H9 (cell line): Measurements from ENCODE around the gene PPL. TPM values are rescaled to one million over a fixed set of nuclear protein-coding genes. Genes with fewer than 3 reads are reported as not detected.

Source experiments
- DNase-seq: peaks from one replicate; pipeline ENCODE4 v3.0.0-alpha.2; 2017
- H2AFZ ChIP-seq: one replicate; pipeline ENCODE4 v1.6.1; 2013; ENCODE audit warnings: mild to moderate bottlenecking, low read length, control low read depth, moderate library complexity
- H2AK5ac ChIP-seq: 2 replicates; pipeline ENCODE4 v1.6.1; 2013; ENCODE audit warnings: low read length, control low read depth, mixed read lengths; ENCODE audit not compliant: insufficient read length
- H2BK120ac ChIP-seq: one replicate; pipeline ENCODE4 v1.6.1; 2013; ENCODE audit warnings: low read depth, mild to moderate bottlenecking, low read length, control low read depth, inconsistent platforms; ENCODE audit not compliant: poor library complexity, severe bottlenecking
- H2BK12ac ChIP-seq: 2 replicates; pipeline ENCODE4 v1.6.1; 2013; ENCODE audit warnings: low read length, control low read depth, mixed read lengths, low read depth; ENCODE audit not compliant: insufficient read length
- H2BK15ac ChIP-seq: 2 replicates; pipeline ENCODE4 v1.6.1; 2013; ENCODE audit warnings: low read depth, low read length, control low read depth
- H2BK20ac ChIP-seq: one replicate; pipeline ENCODE4 v1.6.1; 2013; ENCODE audit warnings: low read depth, mild to moderate bottlenecking, low read length, control low read depth, inconsistent platforms; ENCODE audit not compliant: poor library complexity, severe bottlenecking
- H2BK5ac ChIP-seq: 2 replicates; pipeline ENCODE4 v1.6.1; 2013; ENCODE audit warnings: low read length, control low read depth, mixed read lengths; ENCODE audit not compliant: insufficient read length
- H3K14ac ChIP-seq: 2 replicates; pipeline ENCODE4 v1.6.1; 2013; ENCODE audit warnings: low read length, control low read depth; ENCODE audit not compliant: insufficient read depth
- H3K18ac ChIP-seq: 2 replicates; pipeline ENCODE4 v1.6.1; 2013; ENCODE audit warnings: low read depth, mild to moderate bottlenecking, mixed read lengths, low read length, control low read depth; ENCODE audit not compliant: insufficient read length
- H3K23ac ChIP-seq: 2 replicates; pipeline ENCODE4 v1.6.1; 2013; ENCODE audit warnings: low read length, control low read depth, mixed read lengths, low read depth; ENCODE audit not compliant: insufficient read length
- H3K23me2 ChIP-seq: 2 replicates; pipeline ENCODE4 v1.6.1; 2013; ENCODE audit warnings: low read depth, mild to moderate bottlenecking, mixed read lengths, low read length, control low read depth; ENCODE audit not compliant: insufficient read length, poor library complexity, severe bottlenecking
- H3K27ac ChIP-seq: 2 replicates; pipeline ENCODE4 v1.5.1; 2013; ENCODE audit warnings: low read length, control low read depth, mixed read lengths, low read depth; ENCODE audit not compliant: insufficient read length
- H3K27me3 ChIP-seq: 2 replicates; pipeline ENCODE4 v1.6.1; 2013; ENCODE audit warnings: low read length, control low read depth, inconsistent platforms; ENCODE audit not compliant: insufficient read depth
- H3K4ac ChIP-seq: 2 replicates; pipeline ENCODE4 v1.6.1; 2013; ENCODE audit warnings: low read depth, mild to moderate bottlenecking, control low read depth, inconsistent platforms, low read length, moderate library complexity
- H3K4me1 ChIP-seq: 2 replicates; pipeline ENCODE4 v1.6.1; 2013; ENCODE audit warnings: low read length, control low read depth, inconsistent platforms; ENCODE audit not compliant: insufficient read depth
- H3K4me2 ChIP-seq: 2 replicates; pipeline ENCODE4 v1.6.1; 2013; ENCODE audit warnings: low read length, control low read depth, mixed read lengths; ENCODE audit not compliant: insufficient read length, insufficient read depth
- H3K56ac ChIP-seq: 2 replicates; pipeline ENCODE4 v1.6.1; 2013; ENCODE audit warnings: low read depth, mild to moderate bottlenecking, mixed read lengths, low read length, control low read depth; ENCODE audit not compliant: insufficient read length
- H3K79me1 ChIP-seq: 2 replicates; pipeline ENCODE4 v1.6.1; 2013; ENCODE audit warnings: low read depth, mild to moderate bottlenecking, moderate library complexity, low read length, control low read depth, inconsistent platforms; ENCODE audit not compliant: insufficient read depth, poor library complexity, severe bottlenecking
- H3K79me2 ChIP-seq: 2 replicates; pipeline ENCODE4 v1.6.1; 2013; ENCODE audit warnings: low read length, control low read depth, inconsistent platforms; ENCODE audit not compliant: insufficient read depth
- H3K9ac ChIP-seq: 2 replicates; pipeline ENCODE4 v1.6.1; 2013; ENCODE audit warnings: low read length, control low read depth, mixed read lengths; ENCODE audit not compliant: insufficient read length; ENCODE audit errors: extremely low read depth
- H3K9me3 ChIP-seq: one replicate; pipeline ENCODE4 v1.6.1; 2013; ENCODE audit warnings: low read depth, low read length, inconsistent platforms; ENCODE audit not compliant: control insufficient read depth
- H3T11ph ChIP-seq: one replicate; pipeline ENCODE4 v1.6.1; 2013; ENCODE audit warnings: mild to moderate bottlenecking, low read length, control low read depth, inconsistent platforms
- H4K20me1 ChIP-seq: one replicate; pipeline ENCODE4 v1.6.1; 2013; ENCODE audit not compliant: control insufficient read depth, insufficient read length, insufficient read depth
- H4K5ac ChIP-seq: 2 replicates; pipeline ENCODE4 v1.6.1; 2013; ENCODE audit warnings: low read depth, mild to moderate bottlenecking, mixed read lengths, low read length, control low read depth; ENCODE audit not compliant: insufficient read length
- H4K8ac ChIP-seq: replicated peaks from 2 replicates; pipeline ENCODE4 v1.6.1; 2013; ENCODE audit warnings: low read length, control low read depth, mixed read lengths, low read depth; ENCODE audit not compliant: insufficient read length
- H4K91ac ChIP-seq: 2 replicates; pipeline ENCODE4 v1.6.1; 2013; ENCODE audit warnings: low read depth, mild to moderate bottlenecking, moderate library complexity, mixed read lengths, low read length, control low read depth; ENCODE audit not compliant: insufficient read length
- H3K27ac Mint-ChIP-seq, 3 experiments: 2 replicates in 2 of 3; 3 replicates in 1 of 3; pipeline ENCODE4 v1.8.0; 2020 to 2021; ENCODE audit warnings: mixed read lengths in 3 of 3, mild to moderate bottlenecking in 1 of 3, moderate library complexity in 1 of 3
- H3K27me3 Mint-ChIP-seq: 2 replicates; pipeline ENCODE4 v1.8.0; 2021; ENCODE audit warnings: low read depth, mild to moderate bottlenecking, moderate library complexity, mixed read lengths
- H3K36me3 Mint-ChIP-seq, 3 experiments: 2 replicates in 2 of 3; 3 replicates in 1 of 3; pipeline ENCODE4 v1.8.0; 2020 to 2021; ENCODE audit warnings: low read depth in 3 of 3, mixed read lengths in 3 of 3; ENCODE audit not compliant: insufficient read depth in 1 of 3
- H3K4me1 Mint-ChIP-seq, 2 experiments: 2 replicates each; pipeline ENCODE4 v1.8.0; 2020; ENCODE audit warnings: mixed read lengths in 2 of 2
- H3K4me3 Mint-ChIP-seq, 2 experiments: 2 replicates in 1 of 2; 3 replicates in 1 of 2; pipeline ENCODE4 v1.8.0; 2020 to 2021; ENCODE audit warnings: mild to moderate bottlenecking in 2 of 2, mixed read lengths in 2 of 2, moderate library complexity in 1 of 2
- H3K9me3 Mint-ChIP-seq, 2 experiments: 2 replicates in 1 of 2; 3 replicates in 1 of 2; pipeline ENCODE4 v1.8.0; 2020; ENCODE audit warnings: mild to moderate bottlenecking in 2 of 2, mixed read lengths in 2 of 2, moderate library complexity in 1 of 2
- WGBS: extraction: QIAGEN DNeasy Blood & Tissue Kit; methylation state at CpG from one replicate; pipeline ENCODE4 v1.1.7; 2013; ENCODE audit warnings: missing lambda C conversion rate, low lambda C conversion rate, mixed read lengths; ENCODE audit not compliant: insufficient read length; ENCODE audit errors: extremely low coverage; 5-methylcytosine and 5-hydroxymethylcytosine counted together
- total RNA-seq: library from RNA; stranded (reverse); gene quantifications from 2 replicates; pipeline ENCODE4 v1.2.1, GENCODE V29; 2021
- TF ChIP-seq, protein P1 (sequence below): fragments of 200-600 bp; sonication (generic); conservative IDR thresholded peaks from 3 replicates; pipeline ENCODE4 v1.8.0; 2021; ENCODE audit warnings: antibody characterized with exemption, mild to moderate bottlenecking

PPL gene
- total RNA-seq, 1 experiment from 2014 or later: 29.2 TPM

DNA sequence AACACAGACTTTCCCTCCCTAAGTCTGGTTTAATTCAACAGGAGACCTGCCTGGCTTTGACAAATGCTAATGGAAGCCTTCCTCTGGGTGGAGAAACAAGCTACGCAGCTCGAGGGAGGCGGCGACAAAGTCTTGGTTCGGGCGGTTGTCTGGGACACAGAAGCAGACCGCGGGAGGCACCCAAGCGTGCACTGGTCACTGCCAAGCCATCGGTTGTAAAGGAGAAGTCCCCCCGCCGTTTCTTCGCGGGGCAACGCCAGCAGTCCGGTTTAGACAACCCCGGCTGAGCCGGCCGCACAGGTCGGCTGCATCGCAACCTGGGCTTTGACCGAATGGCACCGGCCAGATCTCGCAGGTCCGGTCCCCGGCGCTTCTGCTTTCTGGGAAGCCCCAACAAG lies 90.4 kb downstream of the PPL start:
- Mint-ChIP-seq H3K36me3 (peaks cover 23 to 48% (median 44%) of the 10 kb centered on the region in 3 experiments), H3K4me1 (peaks cover 22 to 31% of the 10 kb centered on the region in 2 experiments), H3K27ac (peak overlapping the region in 2 of 3 experiments; percentile 40 to 72; a peak in 2 of 7 replicates), H3K9me3 (no peaks in the 10 kb centered on the region), H3K4me3 (peak overlapping the region; percentile 82 to 92), H3K27me3 (no peaks in the 10 kb centered on the region)
- Histone ChIP-seq H3K14ac (peak overlapping the region; percentile 28; the same call in 1 of the 2 replicates), H2AFZ (no peak overlapping the region), H3K4ac (no peak overlapping the region), H3K23me2 (peaks cover 17% of the 10 kb centered on the region), H3K4me2 (peak overlapping the region; percentile 95), H2BK20ac (no peak overlapping the region), H3K4me1 (peaks cover 3% of the 10 kb centered on the region), H2BK15ac (no peak overlapping the region), H3K27me3 (no peaks in the 10 kb centered on the region), H4K8ac (no peak overlapping the region), H3K27ac (no peak overlapping the region), H2BK5ac (no peak overlapping the region), H3T11ph (no peak overlapping the region), H2AK5ac (no peak overlapping the region), H3K79me1 (peaks cover 11% of the 10 kb centered on the region), H3K56ac (no peak overlapping the region), H3K18ac (no peak overlapping the region), H3K79me2 (peaks cover 29% of the 10 kb centered on the region), H4K91ac (no peak overlapping the region), H4K20me1 (no peaks in the 10 kb centered on the region), H3K9me3 (no peaks in the 10 kb centered on the region), H2BK12ac (no peak overlapping the region), H2BK120ac (no peak overlapping the region), H4K5ac (no peak overlapping the region), H3K9ac (peak overlapping the region; percentile 76), H3K23ac (no peak overlapping the region)
- TF ChIP-seq, protein P1, sequence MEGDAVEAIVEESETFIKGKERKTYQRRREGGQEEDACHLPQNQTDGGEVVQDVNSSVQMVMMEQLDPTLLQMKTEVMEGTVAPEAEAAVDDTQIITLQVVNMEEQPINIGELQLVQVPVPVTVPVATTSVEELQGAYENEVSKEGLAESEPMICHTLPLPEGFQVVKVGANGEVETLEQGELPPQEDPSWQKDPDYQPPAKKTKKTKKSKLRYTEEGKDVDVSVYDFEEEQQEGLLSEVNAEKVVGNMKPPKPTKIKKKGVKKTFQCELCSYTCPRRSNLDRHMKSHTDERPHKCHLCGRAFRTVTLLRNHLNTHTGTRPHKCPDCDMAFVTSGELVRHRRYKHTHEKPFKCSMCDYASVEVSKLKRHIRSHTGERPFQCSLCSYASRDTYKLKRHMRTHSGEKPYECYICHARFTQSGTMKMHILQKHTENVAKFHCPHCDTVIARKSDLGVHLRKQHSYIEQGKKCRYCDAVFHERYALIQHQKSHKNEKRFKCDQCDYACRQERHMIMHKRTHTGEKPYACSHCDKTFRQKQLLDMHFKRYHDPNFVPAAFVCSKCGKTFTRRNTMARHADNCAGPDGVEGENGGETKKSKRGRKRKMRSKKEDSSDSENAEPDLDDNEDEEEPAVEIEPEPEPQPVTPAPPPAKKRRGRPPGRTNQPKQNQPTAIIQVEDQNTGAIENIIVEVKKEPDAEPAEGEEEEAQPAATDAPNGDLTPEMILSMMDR: no peak
- WGBS: no CpG with 5 or more reads among the region's 27 CpGs
- peak; percentile 32 for DNase-seq
